HUES64 (cell line): Measurements from ENCODE around the gene DNAJC5.

Experiments used
- H3K27ac ChIP-seq: 2 replicates; pipeline ENCODE4 v1.7.0; 2013; ENCODE audit warnings: low read depth, low read length, inconsistent platforms
- H3K27me3 ChIP-seq: 2 replicates; pipeline ENCODE4 v1.6.1; 2013; ENCODE audit warnings: mild to moderate bottlenecking, low read length; ENCODE audit not compliant: insufficient read depth
- H3K36me3 ChIP-seq: 2 replicates; pipeline ENCODE4 v1.6.1; 2013; ENCODE audit warnings: mild to moderate bottlenecking, low read length; ENCODE audit not compliant: insufficient read depth
- H3K4me1 ChIP-seq: 2 replicates; pipeline ENCODE4 v1.6.1; 2013; ENCODE audit warnings: mild to moderate bottlenecking, low read length, moderate library complexity; ENCODE audit not compliant: insufficient read depth
- H3K4me3 ChIP-seq: 2 replicates; pipeline ENCODE4 v1.5.1; 2013; ENCODE audit warnings: mild to moderate bottlenecking, low read length, moderate library complexity
- H3K9ac ChIP-seq: 2 replicates; pipeline ENCODE4 v1.6.1; 2013; ENCODE audit warnings: mild to moderate bottlenecking, low read depth, low read length
- H3K9me3 ChIP-seq: 2 replicates; pipeline ENCODE4 v1.6.1; 2013; ENCODE audit warnings: low read depth, low read length; ENCODE audit not compliant: insufficient read depth
- WGBS: fragments of 150-250, 120-280 bp; methylation state at CpG from one replicate; pipeline ENCODE4 v1.1.7; 2013; ENCODE audit warnings: missing lambda C conversion rate; 5-methylcytosine and 5-hydroxymethylcytosine counted together

Gene DNAJC5

GRCh38 chr20:63952769-63953168 lies 57.8 kb downstream of the DNAJC5 start:
- no peaks in the 10 kb centered on the region for H3K36me3 ChIP-seq
- H3K4me1 ChIP-seq, result peaks cover 9% of the 10 kb centered on the region; the same call in 1 of the 2 replicates
- H3K9me3 ChIP-seq, result no peaks in the 10 kb centered on the region
- no peak overlapping the region for H3K9ac ChIP-seq
- H3K4me3 ChIP-seq, result no peak overlapping the region
- 93% methylated on average over 14 of the region's 14 CpGs for WGBS
- H3K27ac ChIP-seq, result no peak overlapping the region
- no peaks in the 10 kb centered on the region for H3K27me3 ChIP-seq

- H3K36me3 ChIP-seq, result no peaks in the 10 kb centered on the region
- H3K27me3 ChIP-seq, result no peaks in the 10 kb centered on the region
- H3K4me1 ChIP-seq, result peaks cover 19% of the 10 kb centered on the region; the same call in 1 of the 2 replicates
- 91% methylated on average over 13 of the region's 13 CpGs for WGBS
- H3K27ac ChIP-seq, result no peak overlapping the region
- H3K4me3 ChIP-seq, result no peak overlapping the region
- H3K9me3 ChIP-seq, result no peaks in the 10 kb centered on the region
- 0 out of 2 replicates have a peak overlapping the region, but pooled peaks have one; percentile 37 for H3K9ac ChIP-seq
Observed at GRCh38 chr20:63953764-63954429, 59.0 kb downstream of the DNAJC5 start.

DNA sequence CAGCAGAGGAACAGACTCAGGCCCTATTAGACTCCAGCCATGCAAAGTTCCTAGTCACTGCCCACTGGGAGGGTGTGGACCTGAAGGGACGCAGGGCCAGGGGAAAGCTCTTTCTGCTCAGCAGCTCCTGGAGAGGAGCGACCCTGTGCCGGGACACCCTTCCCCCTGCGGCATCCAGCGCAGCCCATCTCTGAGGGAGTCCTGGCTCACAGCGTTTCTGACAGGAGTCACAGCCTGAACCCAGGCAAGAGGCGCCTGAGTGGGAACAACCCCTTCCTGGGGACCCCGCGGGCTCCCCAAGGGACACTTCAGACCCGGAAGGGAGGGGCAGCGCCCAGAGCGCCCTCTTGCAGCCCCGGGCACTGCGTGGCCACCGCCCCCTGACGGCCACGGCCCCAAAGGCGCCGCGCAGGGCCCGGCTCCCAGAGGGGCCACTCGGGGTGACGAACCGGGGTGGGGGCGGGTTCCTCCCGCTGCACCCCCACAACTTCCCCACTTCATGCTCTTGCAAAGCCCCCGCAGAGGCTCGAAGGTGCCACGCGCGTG lies 60.4 kb downstream of the DNAJC5 start:
- peak overlapping the region; percentile 74 for H3K27ac ChIP-seq
- peak overlapping the region; percentile 96 for H3K9ac ChIP-seq
- H3K27me3 ChIP-seq, result no peaks in the 10 kb centered on the region
- peak overlapping the region; percentile 92 for H3K4me3 ChIP-seq
- H3K4me1 ChIP-seq, result peaks cover 19% of the 10 kb centered on the region; the same call in 1 of the 2 replicates
- H3K9me3 ChIP-seq, result no peaks in the 10 kb centered on the region
- WGBS, result 5% methylated on average over 31 of the region's 31 CpGs
- peaks cover 9% of the 10 kb centered on the region; the same call in 1 of the 2 replicates for H3K36me3 ChIP-seq

- H3K4me1 ChIP-seq, result peaks cover 19% of the 10 kb centered on the region; the same call in 1 of the 2 replicates
- WGBS, result under 1% methylated on average over 99 of the region's 105 CpGs
- peaks cover 11% of the 10 kb centered on the region for H3K36me3 ChIP-seq
- no peaks in the 10 kb centered on the region for H3K9me3 ChIP-seq
- H3K9ac ChIP-seq, result peak within 1 kb of the TSS; percentile 96
- no peaks in the 10 kb centered on the region for H3K27me3 ChIP-seq
- peak within 1 kb of the TSS; percentile 74 for H3K27ac ChIP-seq
- H3K4me3 ChIP-seq, result peak within 1 kb of the TSS; percentile 92
Observed at GRCh38 chr20:63955827-63956663, 61.1 kb downstream of the DNAJC5 start, which contains the start of gene UCKL1. UCKL1 (minus strand) TSS chr20:63956416; CDS start chr20:63956372, 44 bp downstream.

DNA sequence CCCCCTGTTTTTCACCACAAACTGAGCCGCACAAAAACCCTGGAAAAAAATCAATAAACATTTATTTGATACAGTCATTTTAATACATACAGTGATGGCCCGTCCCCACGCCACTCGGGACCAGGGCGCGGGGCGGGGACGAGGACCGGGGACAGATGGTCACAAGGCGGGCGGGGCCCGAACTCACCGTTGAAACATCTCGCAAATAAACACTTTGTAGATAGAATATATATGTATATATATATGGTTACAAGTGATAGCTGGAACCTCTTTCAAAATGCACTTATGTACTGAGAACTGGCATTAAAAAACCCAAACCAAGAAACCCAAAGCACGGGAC lies 61.7 kb downstream of the DNAJC5 start:
- Histone ChIP-seq H3K4me3 (peak overlapping the region; percentile 69), H3K27ac (peak overlapping the region; percentile 72), H3K9ac (peak overlapping the region; percentile 77), H3K27me3 (no peaks in the 10 kb centered on the region), H3K36me3 (peaks cover 16% of the 10 kb centered on the region), H3K9me3 (no peaks in the 10 kb centered on the region), H3K4me1 (peaks cover 19% of the 10 kb centered on the region; the same call in 1 of the 2 replicates)
- WGBS, result 0% methylated on average over 11 of the region's 15 CpGs

DNA sequence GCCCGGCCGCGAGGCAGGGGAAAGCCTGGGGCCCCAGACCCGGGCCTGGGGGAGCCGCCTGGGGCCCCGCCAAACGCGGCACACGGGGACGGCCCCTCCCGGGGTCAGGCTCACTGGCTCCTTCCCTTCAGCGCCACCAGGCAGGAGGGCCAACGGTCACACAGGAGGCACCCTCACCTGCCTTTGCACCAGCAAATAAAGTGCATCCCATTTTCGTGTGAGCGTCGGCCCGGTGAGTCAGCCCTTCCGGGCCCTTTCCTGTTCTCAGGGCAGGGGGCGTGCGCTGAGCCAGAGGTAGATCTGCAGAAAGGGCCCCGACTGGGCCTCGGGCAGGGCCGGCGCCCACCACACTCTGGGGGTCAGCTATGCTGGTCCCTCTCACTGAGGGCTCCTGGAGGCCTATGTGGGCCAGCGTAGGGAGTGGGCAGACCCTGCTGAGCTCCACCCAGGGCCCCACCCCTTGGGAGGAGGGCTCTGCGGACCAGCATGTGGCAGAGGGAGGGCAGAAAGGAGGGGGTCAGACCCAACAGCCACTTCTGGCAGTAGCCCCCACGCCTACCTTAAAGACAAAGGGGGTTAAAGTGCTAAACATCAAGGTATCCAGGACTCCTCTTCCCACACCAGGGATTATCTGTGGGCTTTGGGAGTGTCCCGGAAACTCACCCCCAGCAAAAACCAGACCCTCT lies 62.2 kb downstream of the DNAJC5 start:
- Histone ChIP-seq H3K27me3 (no peaks in the 10 kb centered on the region), H3K9ac (peak overlapping the region; percentile 77), H3K4me1 (peaks cover 19% of the 10 kb centered on the region; the same call in 1 of the 2 replicates), H3K36me3 (peaks cover 21% of the 10 kb centered on the region), H3K27ac (peak overlapping the region; percentile 72), H3K4me3 (peak overlapping the region; percentile 69), H3K9me3 (no peaks in the 10 kb centered on the region)
- 3% methylated on average over 28 of the region's 28 CpGs for WGBS

GRCh38 chr20:63957690-63958441 lies 62.9 kb downstream of the DNAJC5 start:
- 22% methylated on average over 11 of the region's 13 CpGs for WGBS
- Histone ChIP-seq H3K4me1 (peaks cover 19% of the 10 kb centered on the region; the same call in 1 of the 2 replicates), H3K4me3 (peak overlapping the region; percentile 69), H3K27me3 (no peaks in the 10 kb centered on the region), H3K9me3 (no peaks in the 10 kb centered on the region), H3K27ac (peak overlapping the region; percentile 76), H3K36me3 (peaks cover 28% of the 10 kb centered on the region), H3K9ac (peak overlapping the region; percentile 77)

- H3K27ac ChIP-seq, result peak overlapping the region; percentile 76
Observed at GRCh38 chr20:63958471-63958870, 63.5 kb downstream of the DNAJC5 start.

GRCh38 chr20:63958964-63959698 lies 64.2 kb downstream of the DNAJC5 start:
- H3K36me3 ChIP-seq, result peaks cover 41% of the 10 kb centered on the region
- no peak overlapping the region; the same call in 1 of the 2 replicates for H3K9ac ChIP-seq
- peak overlapping the region; percentile 72 for H3K27ac ChIP-seq
- peaks cover 7% of the 10 kb centered on the region; the same call in 1 of the 2 replicates for H3K9me3 ChIP-seq
- no peak overlapping the region for H3K4me3 ChIP-seq
- 73% methylated on average over 10 of the region's 10 CpGs for WGBS
- H3K27me3 ChIP-seq, result no peaks in the 10 kb centered on the region
- H3K4me1 ChIP-seq, result peaks cover 19% of the 10 kb centered on the region; the same call in 1 of the 2 replicates

More at GRCh38 chr20:63958471-63958870, 63.5 kb downstream of the DNAJC5 start:
- Histone ChIP-seq H3K4me3 (no peak overlapping the region), H3K36me3 (peaks cover 34% of the 10 kb centered on the region), H3K27me3 (no peaks in the 10 kb centered on the region), H3K4me1 (peaks cover 19% of the 10 kb centered on the region; the same call in 1 of the 2 replicates), H3K9me3 (0 out of 2 replicates have a peak, but pooled peaks cover under 1% of the 10 kb centered on the region), H3K9ac (no peak overlapping the region)
- 78% methylated on average over 4 of the region's 4 CpGs for WGBS
